K562 (cell line): Measurements from ENCODE around the gene DDX51. TPM values are rescaled to one million over a fixed set of nuclear protein-coding genes. Genes with fewer than 3 reads are reported as not detected.

ENCODE experiments used
- ATAC-seq: fragments of 200-7000 bp; cut with Tn5 transposase; 3 replicates; pipeline ENCODE4 v1.9.1; 2020; ENCODE audit warnings: moderate library complexity
- BruUV-seq: library from RNA; stranded (reverse); fragments of 400-500 nt; replicated peaks from 2 replicates; lab custom pipeline; 2021; lab: Mats Ljungman, UMichigan
- CTCF ChIA-PET: fragments of 300-600 bp; formaldehyde crosslinking; extraction: SDS; loops from one replicate; lab custom pipeline; 2021; ENCODE audit warnings: low intra/inter-chr PET ratio; lab: Yijun Ruan, JAX
- POLR2A ChIA-PET: fragments of 300-600, 350-650 bp; sonication (Branson Sonifier 250); formaldehyde crosslinking; extraction: SDS; loops from one replicate; lab custom pipeline; 2021; ENCODE audit warnings: antibody characterized with exemption, inconsistent platforms; lab: Yijun Ruan, JAX
- DNase-seq, 4 experiments: peaks; one replicate each; pipeline versions ENCODE4 v3.0.0 to v3.0.0-alpha.2; 2011 to 2018; ENCODE audit warnings: low spot score in 3 of 4, mixed read lengths in 3 of 4; ENCODE audit errors: extremely low read depth in 1 of 4
- FAIRE-seq: peaks from 2 replicates; lab custom pipeline; 2011; peaks lifted over from hg19 to GRCh38; lab: Jason Lieb, UNC
- H2AFZ ChIP-seq: 2 replicates; pipeline ENCODE4 v1.6.0; 2011; ENCODE audit warnings: low read depth, low read length, control low read depth, inconsistent platforms
- H3K27ac ChIP-seq: fragments of 200-600 bp; 3 replicates; pipeline ENCODE4 v1.8.0; 2011; ENCODE audit warnings: low read depth, mild to moderate bottlenecking, control low read depth, inconsistent platforms, low read length, moderate library complexity, mixed read lengths; ENCODE audit errors: extremely low read depth
- H3K27me3 ChIP-seq, 2 experiments: fragments of 300-600 bp in 1 of 2; 2 replicates in 1 of 2; 3 replicates in 1 of 2; pipeline versions ENCODE4 v1.6.0 to v1.8.0; 2011; ENCODE audit warnings: inconsistent platforms in 2 of 2, low read length in 2 of 2, mild to moderate bottlenecking in 1 of 2, mixed read lengths in 1 of 2, moderate library complexity in 1 of 2; ENCODE audit not compliant: control insufficient read depth in 2 of 2, insufficient read depth in 2 of 2
- H3K36me3 ChIP-seq: fragments of 300-600 bp; 3 replicates; pipeline ENCODE4 v1.8.0; 2011; ENCODE audit warnings: mild to moderate bottlenecking, low read length, inconsistent platforms; ENCODE audit not compliant: control insufficient read depth, insufficient read depth
- H3K4me1 ChIP-seq, 2 experiments: fragments of 200-600 bp in 1 of 2; replicated peaks in 1 of 2; 2 replicates in 1 of 2; 3 replicates in 1 of 2; pipeline versions ENCODE4 v1.5.1 to v1.8.0; 2011; ENCODE audit warnings: inconsistent platforms in 2 of 2, low read length in 2 of 2, mild to moderate bottlenecking in 1 of 2, mixed read lengths in 1 of 2, moderate library complexity in 1 of 2; ENCODE audit not compliant: control insufficient read depth in 2 of 2, insufficient read depth in 2 of 2
- H3K4me2 ChIP-seq: 2 replicates; pipeline ENCODE4 v1.6.1; 2011; ENCODE audit warnings: low read length, control low read depth, inconsistent platforms, mixed read lengths; ENCODE audit not compliant: insufficient read depth
- H3K4me3 ChIP-seq: fragments of 200-600 bp; sonication (generic), shearing (Covaris generic); 2 replicates; pipeline ENCODE4 v1.5.1; 2016; ENCODE audit warnings: control low read depth, inconsistent platforms
- H3K79me2 ChIP-seq: fragments of 200-600 bp; 3 replicates; pipeline ENCODE4 v1.8.0; 2011; ENCODE audit warnings: low read length, inconsistent platforms; ENCODE audit not compliant: control insufficient read depth, insufficient read depth
- H3K9ac ChIP-seq, 2 experiments: 2 replicates each; pipeline versions ENCODE4 v1.6.0 to v1.6.1; 2011; ENCODE audit warnings: low read depth in 2 of 2, low read length in 2 of 2, control low read depth in 1 of 2, inconsistent platforms in 1 of 2, mild to moderate bottlenecking in 1 of 2, mixed read lengths in 1 of 2; ENCODE audit not compliant: insufficient read depth in 1 of 2
- H3K9me1 ChIP-seq: one replicate; pipeline ENCODE4 v1.6.0; 2011; ENCODE audit warnings: inconsistent platforms, mild to moderate bottlenecking, low read length, moderate library complexity; ENCODE audit not compliant: control insufficient read depth, insufficient read depth
- H3K9me3 ChIP-seq: replicated peaks from 2 replicates; pipeline ENCODE4 v1.5.1; 2011; ENCODE audit warnings: low read depth, low read length, inconsistent platforms; ENCODE audit not compliant: control insufficient read depth, insufficient read depth
- H4K20me1 ChIP-seq: replicated peaks from 2 replicates; pipeline ENCODE4 v1.6.1; 2011; ENCODE audit warnings: low read length, inconsistent platforms, mixed read lengths; ENCODE audit not compliant: control insufficient read depth, insufficient read depth
- CBX3 ChIP-seq, 2 experiments: IDR thresholded peaks; 1 replicate in 1 of 2; 2 replicates in 1 of 2; pipeline ENCODE4 v1.6.1; 2012; ENCODE audit warnings: inconsistent platforms in 2 of 2, low read length in 2 of 2, borderline replicate concordance in 1 of 2, control low read depth in 1 of 2
- HLTF ChIP-seq: fragments of 450-650 bp; IDR thresholded peaks from 2 replicates; pipeline ENCODE4 v1.6.1; 2016
- NFXL1 ChIP-seq: fragments of 450-650 bp; formaldehyde crosslinking; IDR thresholded peaks from 2 replicates; pipeline ENCODE4 v1.4.0; 2021; ENCODE audit warnings: mild to moderate bottlenecking
- ZNF408 ChIP-seq: fragments of 250-450 bp; sonication (Bioruptor Pico); IDR thresholded peaks from 2 replicates; pipeline ENCODE4 v1.4.0; 2020; ENCODE audit warnings: low read depth, mild to moderate bottlenecking, moderate library complexity
- ZNF696 ChIP-seq: fragments of 250-450 bp; sonication (Bioruptor Pico); conservative IDR thresholded peaks from 2 replicates; pipeline ENCODE4 v1.4.0; 2020; ENCODE audit warnings: mild to moderate bottlenecking, moderate library complexity
- WGBS: fragments of 100-300 bp; shearing (Covaris generic); methylation state at CpG from one replicate; pipeline ENCODE4 v1.1.6; 2016; ENCODE audit warnings: low coverage, mixed read lengths; ENCODE audit not compliant: insufficient coverage; ENCODE audit errors: missing lambda C conversion rate; 5-methylcytosine and 5-hydroxymethylcytosine counted together
- in situ Hi-C: fragments of 300-500 bp; cut with MboI; formaldehyde crosslinking; loops from 4 replicates; pipeline ENCODE4 v1.15.0; 2018; ENCODE audit warnings: inconsistent platforms, mixed read lengths
- intact Hi-C: fragments of 100-400 bp; cut with micrococcal nuclease; formaldehyde crosslinking; loops from 2 replicates; pipeline ENCODE4 v1.14.2; 2022
- polyA plus RNA-seq, 8 experiments: library from polyadenylated mRNA; depleted of rRNA in 4 of 8; stranded (reverse) in 5 of 8; unstranded in 3 of 8; fragments of >200 nt; fragmentation: Nextera tagmentation in 2 of 8; fragmentation: Illumina TruSeq in 1 of 8; extraction: Ambion mirVana in 2 of 8; extraction: Trizol in 1 of 8; gene quantifications; 2 replicates each; pipeline versions ENCODE4 v1.2.1 to v1.2.3, GENCODE V29; 2011 to 2014; ENCODE audit warnings: inconsistent platforms in 1 of 8, missing spikeins in 1 of 8
- total RNA-seq, 7 experiments: library from RNA; depleted of rRNA in 6 of 7; stranded (reverse); fragments of >200 nt in 6 of 7; fragmentation: Illumina TruSeq in 2 of 7; extraction: Trizol in 2 of 7; gene quantifications; 2 replicates each; pipeline versions ENCODE4 v1.2.1 to v1.2.3, GENCODE V29; 2011 to 2021; ENCODE audit warnings: low replicate concordance in 1 of 7

DDX51 gene
- total and polyA plus RNA-seq, 9 of the 15 experiments (the other 6 are each of a cell fraction or from before 2014, with no cell fraction given): 1.1 to 35.9 (median 12.4) TPM

DNA sequence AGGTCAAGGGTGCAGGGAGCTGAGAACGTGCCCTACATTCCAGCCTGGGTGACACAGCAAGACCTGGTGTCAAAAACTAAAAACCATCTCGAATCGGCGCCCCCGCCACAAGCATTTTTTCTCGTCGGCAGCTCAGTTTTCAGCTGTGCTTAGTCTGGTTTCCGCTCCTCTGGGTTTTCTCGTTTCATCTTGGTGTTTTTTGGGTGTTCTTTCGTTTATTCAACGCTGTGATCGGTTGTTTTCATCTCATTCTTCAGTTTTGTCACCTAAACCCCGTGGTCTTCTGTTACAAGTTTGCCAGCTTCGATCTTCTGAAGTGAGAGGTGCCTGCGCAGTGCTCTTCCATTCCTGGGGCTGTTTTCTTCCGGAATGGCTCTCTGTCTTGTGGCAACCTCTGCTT lies 41.6 kb upstream of the DDX51 start:
- intact Hi-C loops (no loop called here), in situ Hi-C loops (no loop called here)
- no TSS peak for BruUV-seq
- DNase-seq: no peak
- Histone ChIP-seq H3K9me3 (no peaks in the 10 kb centered on the region), H3K36me3 (no peaks in the 10 kb centered on the region), H3K4me2 (no peak overlapping the region), H3K4me3 (no peak overlapping the region), H3K9me1 (peaks cover 4% of the 10 kb centered on the region), H3K9ac (no peak overlapping the region), H3K79me2 (no peaks in the 10 kb centered on the region), H2AFZ (no peak overlapping the region), H3K4me1 (peaks cover 3 to 40% of the 10 kb centered on the region in 2 experiments; a peak in 2 of 5 replicates), H4K20me1 (0 out of 2 replicates have a peak, but pooled peaks cover 3% of the 10 kb centered on the region), H3K27ac (no peak overlapping the region), H3K27me3 (peaks cover 35 to 84% of the 10 kb centered on the region in 2 experiments)
- no peak for TF ChIP-seq CBX3 (IDR thresholded peaks at IDR 0.05; ENCODE audit: borderline replicate concordance in 1 of 2, low read length in 2 of 2)
- TF ChIP-seq NFXL1 (CRISPR knock-in tag): no peak
- WGBS: 12% methylated on average over 16 of the region's 16 CpGs
- no peak for FAIRE-seq
- ChIA-PET CTCF (no interaction called here), POLR2A (interaction anchor here (0.7 kb wide), 1 partner anchor 77 kb away, joined by 3 read pairs; no protein-coding TSS in a partner anchor)
- no peak for ATAC-seq

DNA sequence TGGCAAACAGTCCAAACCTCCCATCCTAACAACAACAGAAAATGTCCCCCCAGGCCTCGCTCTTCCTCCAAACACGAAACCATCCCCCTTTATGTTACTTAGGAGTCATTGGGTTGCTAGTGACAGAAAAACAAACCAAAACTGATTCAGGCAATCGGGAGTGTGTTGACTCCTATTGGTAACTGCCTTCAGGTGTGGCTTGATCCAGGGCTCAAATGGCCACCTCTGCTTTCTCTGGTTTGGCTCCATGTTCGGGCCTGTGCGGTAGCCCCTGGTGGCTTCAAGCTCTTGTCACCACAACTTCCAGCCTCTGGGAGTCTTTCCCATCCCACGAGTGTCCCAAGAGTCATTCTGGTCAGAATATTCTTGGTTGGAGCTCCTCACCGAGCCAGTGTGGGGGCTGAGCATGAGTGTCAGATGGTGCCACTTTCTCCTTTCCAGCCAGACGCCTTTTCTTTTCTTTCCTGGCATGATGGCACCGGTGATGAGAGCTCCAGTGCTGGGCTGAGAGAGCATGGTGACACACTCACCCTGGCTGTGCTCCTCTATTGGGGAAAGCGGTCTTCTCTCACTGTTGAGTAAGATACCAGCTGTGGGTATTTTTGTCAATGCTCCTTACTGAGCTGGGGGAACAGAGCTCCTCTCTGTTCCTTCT lies 38.7 kb upstream of the DDX51 start:
- Histone ChIP-seq H3K9ac (no peak overlapping the region), H3K9me3 (no peaks in the 10 kb centered on the region), H3K4me2 (no peak overlapping the region), H3K79me2 (no peaks in the 10 kb centered on the region)
- ATAC-seq: no peak
- no TSS peak for BruUV-seq
- in situ Hi-C loops: no loop called here
- TF ChIP-seq HLTF: no peak
- TF ChIP-seq ZNF408 (CRISPR knock-in tag): no peak
- no peak for TF ChIP-seq ZNF696 (CRISPR knock-in tag)
- TF ChIP-seq, all 486 proteins: peak for 0
- no peak overlapping the region for H3K4me3 ChIP-seq
- CTCF ChIA-PET: no interaction called here
- peaks cover 4% of the 10 kb centered on the region for H3K9me1 ChIP-seq
- H3K27me3 ChIP-seq: peaks cover 42 to 82% of the 10 kb centered on the region in 2 experiments
- POLR2A ChIA-PET: interaction anchor here (0.6 to 0.7 kb wide), 2 partner anchors 53 to 347 kb away, joined by 3 read pairs; no protein-coding TSS in a partner anchor
- no peak for FAIRE-seq
- DNase-seq: no peak
- intact Hi-C loops: no loop called here
- 0% methylated on average over 10 of the region's 10 CpGs for WGBS
- H4K20me1 ChIP-seq: 0 out of 2 replicates have a peak, but pooled peaks cover 3% of the 10 kb centered on the region
- no peak overlapping the region for H3K27ac ChIP-seq
- H3K36me3 ChIP-seq: no peaks in the 10 kb centered on the region
- H2AFZ ChIP-seq: no peak overlapping the region
- H3K4me1 ChIP-seq: peaks cover 0 to 19% of the 10 kb centered on the region in 2 experiments; a peak in 2 of 5 replicates
